Liver (tissue), 9 donors: Measurements from ENCODE around the gene DOK6. TPM values are rescaled to one million over a fixed set of nuclear protein-coding genes. Genes with fewer than 3 reads are reported as not detected.

Source experiments
- DNase-seq: peaks from one replicate; pipeline ENCODE4 v3.0.0-alpha.2; 2017; ENCODE audit warnings: low spot score
- H3K27ac ChIP-seq, 2 donors: one replicate each; pipeline ENCODE4 v1.7.0; 2013; ENCODE audit warnings: inconsistent platforms in 2 of 2, low read length in 2 of 2, control low read depth in 1 of 2, low read depth in 1 of 2, mild to moderate bottlenecking in 1 of 2
- H3K27me3 ChIP-seq, 4 donors: one replicate each; pipeline versions ENCODE4 v1.6.1 to v1.7.0; 2013; ENCODE audit warnings: low read length in 3 of 4, inconsistent platforms in 1 of 4, mild to moderate bottlenecking in 1 of 4, moderate library complexity in 1 of 4; ENCODE audit not compliant: control insufficient read depth in 4 of 4, insufficient read depth in 4 of 4
- H3K36me3 ChIP-seq, 4 donors: one replicate each; pipeline versions ENCODE4 v1.6.1 to v1.7.0; 2013; ENCODE audit warnings: low read length in 3 of 4, mild to moderate bottlenecking in 3 of 4, low read depth in 1 of 4, moderate library complexity in 1 of 4; ENCODE audit not compliant: control insufficient read depth in 4 of 4, insufficient read depth in 3 of 4
- H3K4me1 ChIP-seq, 4 donors: one replicate each; pipeline versions ENCODE4 v1.6.1 to v1.7.0; 2013; ENCODE audit warnings: low read length in 3 of 4, mild to moderate bottlenecking in 3 of 4, moderate library complexity in 1 of 4; ENCODE audit not compliant: control insufficient read depth in 4 of 4, insufficient read depth in 4 of 4
- H3K4me3 ChIP-seq, 3 donors: one replicate each; pipeline versions ENCODE4 v1.6.1 to v1.7.0; 2013; ENCODE audit warnings: low read length in 3 of 3, control low read depth in 1 of 3, low read depth in 1 of 3, mild to moderate bottlenecking in 1 of 3
- H3K9ac ChIP-seq, 2 donors: one replicate each; pipeline ENCODE4 v1.7.0; 2013; ENCODE audit warnings: low read length in 2 of 2, mild to moderate bottlenecking in 2 of 2, moderate library complexity in 2 of 2, control low read depth in 1 of 2, low read depth in 1 of 2
- H3K9me3 ChIP-seq, 4 donors: one replicate each; pipeline versions ENCODE4 v1.6.1 to v1.7.0; 2013; ENCODE audit warnings: low read length in 3 of 4; ENCODE audit not compliant: control insufficient read depth in 4 of 4
- ATF3 ChIP-seq: IDR thresholded peaks from 2 replicates; pipeline ENCODE4 v1.6.1; 2016; ENCODE audit warnings: antibody characterized with exemption
- CTCF ChIP-seq: fragments of 150-350 bp; IDR thresholded peaks from 2 replicates; pipeline ENCODE4 v1.5.1; 2017; ENCODE audit warnings: improper control_type of control experiment, low read depth, low read length; ENCODE audit not compliant: missing input control
- EGR1 ChIP-seq, 2 donors: IDR thresholded peaks; 2 replicates each; pipeline ENCODE4 v1.6.1; 2016 to 2018; ENCODE audit warnings: antibody characterized with exemption in 2 of 2, low read depth in 2 of 2
- FOXA1 ChIP-seq: IDR thresholded peaks from 2 replicates; pipeline ENCODE4 v1.6.1; 2016; ENCODE audit warnings: antibody characterized with exemption
- FOXA2 ChIP-seq: IDR thresholded peaks from 2 replicates; pipeline ENCODE4 v1.6.1; 2016; ENCODE audit warnings: antibody characterized with exemption
- GABPA ChIP-seq, 2 donors: IDR thresholded peaks in 1 of 2; conservative IDR thresholded peaks in 1 of 2; 2 replicates each; pipeline ENCODE4 v1.6.1; 2016; ENCODE audit warnings: antibody characterized with exemption in 2 of 2, mild to moderate bottlenecking in 1 of 2, moderate library complexity in 1 of 2
- HNF4A ChIP-seq, 2 donors: conservative IDR thresholded peaks; 2 replicates each; pipeline ENCODE4 v1.6.1; 2016; ENCODE audit warnings: antibody characterized with exemption in 2 of 2, mild to moderate bottlenecking in 2 of 2
- HNF4G ChIP-seq: IDR thresholded peaks from 2 replicates; pipeline ENCODE4 v1.6.1; 2016; ENCODE audit warnings: antibody characterized with exemption
- JUND ChIP-seq, 2 donors: IDR thresholded peaks; 2 replicates each; pipeline ENCODE4 v1.6.1; 2016; ENCODE audit warnings: antibody characterized with exemption in 2 of 2
- MAX ChIP-seq: IDR thresholded peaks from 2 replicates; pipeline ENCODE4 v1.6.1; 2016; ENCODE audit warnings: antibody characterized with exemption
- NR2F2 ChIP-seq: IDR thresholded peaks from 2 replicates; pipeline ENCODE4 v1.6.1; 2016; ENCODE audit warnings: antibody characterized with exemption
- RAD21 ChIP-seq, 2 donors: IDR thresholded peaks; 2 replicates each; pipeline ENCODE4 v1.6.1; 2016; ENCODE audit warnings: antibody characterized with exemption in 2 of 2, mild to moderate bottlenecking in 2 of 2
- REST ChIP-seq: IDR thresholded peaks from 2 replicates; pipeline ENCODE4 v1.6.1; 2016; ENCODE audit warnings: antibody characterized with exemption, mild to moderate bottlenecking
- RXRA ChIP-seq, 2 donors: IDR thresholded peaks; 2 replicates each; pipeline ENCODE4 v1.6.1; 2017 to 2018; ENCODE audit warnings: antibody characterized with exemption in 2 of 2, mild to moderate bottlenecking in 1 of 2
- SP1 ChIP-seq: IDR thresholded peaks from 2 replicates; pipeline ENCODE4 v1.6.1; 2018; ENCODE audit warnings: antibody characterized with exemption, mild to moderate bottlenecking
- TAF1 ChIP-seq: conservative IDR thresholded peaks from 2 replicates; pipeline ENCODE4 v1.6.1; 2016; ENCODE audit warnings: antibody characterized with exemption, mild to moderate bottlenecking
- YY1 ChIP-seq: IDR thresholded peaks from 2 replicates; pipeline ENCODE4 v1.6.1; 2016; ENCODE audit warnings: antibody characterized with exemption, mild to moderate bottlenecking
- ZBTB33 ChIP-seq: IDR thresholded peaks from 2 replicates; pipeline ENCODE4 v1.6.1; 2016; ENCODE audit warnings: antibody characterized with exemption
- WGBS: extraction: QIAGEN DNeasy Blood & Tissue Kit; methylation state at CpG from one replicate; pipeline ENCODE4 v1.1.7; 2013; 5-methylcytosine and 5-hydroxymethylcytosine counted together
- polyA plus RNA-seq, 2 donors: library from polyadenylated mRNA; stranded (reverse) in 1 of 2; unstranded in 1 of 2; fragments of 200-250 nt in 1 of 2; fragments of >200 nt in 1 of 2; fragmentation: Nextera tagmentation in 1 of 2; extraction: Ambion mirVana in 1 of 2; gene quantifications; one replicate each; pipeline versions ENCODE4 v1.2.1 to v1.2.3, GENCODE V29; 2013 to 2015
- total RNA-seq, 2 donors: library from RNA; depleted of rRNA; stranded (reverse); fragments of >200 nt; gene quantifications; one replicate each; pipeline ENCODE4 v1.2.3, GENCODE V29; 2014
- donor health status: healthy.
- donor health status: healthy.
- donor health status: healthy.
- donor health status: healthy.
- donor health status: healthy.

Gene DOK6
- total and polyA plus RNA-seq, 4 donors: 0.08 to 1.1 (median 0.67) TPM

- Histone ChIP-seq H3K27me3 (no peaks in the 10 kb centered on the region), H3K27ac (no peak overlapping the region), H3K4me1 (no peaks in the 10 kb centered on the region), H3K9me3 (no peaks in the 10 kb centered on the region), H3K36me3 (no peaks in the 10 kb centered on the region), H3K4me3 (no peak overlapping the region), H3K9ac (no peak overlapping the region)
- no peak for TF ChIP-seq MAX
- TF ChIP-seq GABPA (IDR thresholded peaks at IDR 0.05 in 1 of 2, conservative IDR thresholded peaks at IDR 0.05 in 1 of 2): no peak
- DNase-seq: no peak
- 85% methylated on average over 27 of the region's 27 CpGs for WGBS
Observed at GRCh38 chr18:69469444-69469919, 68.8 kb downstream of the DOK6 start.

GRCh38 chr18:69480460-69480859, 79.8 kb downstream of the DOK6 start:
- H3K27me3 ChIP-seq: no peaks in the 10 kb centered on the region
- WGBS: 73% methylated on average over 5 of the region's 5 CpGs
- no peak overlapping the region for H3K27ac ChIP-seq
- no peaks in the 10 kb centered on the region for H3K4me1 ChIP-seq
- no peak overlapping the region for H3K4me3 ChIP-seq
- no peak overlapping the region for H3K9ac ChIP-seq
- TF ChIP-seq SP1 (no peak), CTCF (no peak), FOXA1 (no peak), YY1 (no peak), RXRA (IDR thresholded peaks at IDR 0.05) (no peak), GABPA (IDR thresholded peaks at IDR 0.05 in 1 of 2, conservative IDR thresholded peaks at IDR 0.05 in 1 of 2) (no peak), MAX (no peak), RAD21 (IDR thresholded peaks at IDR 0.05) (no peak), NR2F2 (no peak), HNF4A (conservative IDR thresholded peaks at IDR 0.05) (no peak), HNF4G (no peak), EGR1 (IDR thresholded peaks at IDR 0.05; ENCODE audit: low read depth in 2 of 2) (no peak), REST (no peak), TAF1 (no peak), FOXA2 (no peak), ZBTB33 (no peak), ATF3 (no peak), JUND (IDR thresholded peaks at IDR 0.05) (no peak)
- no peak for DNase-seq
- no peaks in the 10 kb centered on the region for H3K9me3 ChIP-seq
- H3K36me3 ChIP-seq: no peaks in the 10 kb centered on the region
